Peyer's patch (tissue), 4 donors: ENCODE results near the gene CCNG1.

Source experiments
- CTCF ChIP-seq, 6 experiments: fragments of 450-650 bp in 4 of 6; fragments of 200-600 bp in 2 of 6; sonication (generic) in 1 of 6; IDR thresholded peaks; one replicate each; pipeline ENCODE4 v1.5.1; 2017 to 2019; ENCODE audit warnings: antibody characterized with exemption in 6 of 6, mild to moderate bottlenecking in 3 of 6, moderate library complexity in 1 of 6
- POLR2A ChIP-seq, 2 donors: fragments of 450-650 bp; IDR thresholded peaks; one replicate each; pipeline ENCODE4 v1.5.1; 2017; ENCODE audit warnings: antibody characterized with exemption in 2 of 2, mild to moderate bottlenecking in 2 of 2, moderate library complexity in 2 of 2

GRCh38 chr5:163444526-163444925, 7.1 kb downstream of the CCNG1 start:
- TF ChIP-seq POLR2A (IDR thresholded peaks at IDR 0.05) (no peak), CTCF (IDR thresholded peaks at IDR 0.05) (no peak)
